Neural progenitor cell (in vitro differentiated cells): Measurements from ENCODE around the gene LY6G6D.

ENCODE experiments used
- CTCF ChIP-seq: fragments of 200-600 bp; sonication (generic); IDR thresholded peaks from 2 replicates; pipeline ENCODE4 v1.5.1; 2017; ENCODE audit warnings: antibody characterized with exemption, mild to moderate bottlenecking
- EZH2 ChIP-seq: fragments of 200-600 bp; sonication (generic); IDR thresholded peaks from 2 replicates; pipeline ENCODE4 v1.6.1; 2017; ENCODE audit warnings: antibody characterized with exemption, mild to moderate bottlenecking, moderate library complexity
- EZH2phosphoT487 ChIP-seq: fragments of 200-600 bp; sonication (generic); IDR thresholded peaks from 2 replicates; pipeline ENCODE4 v1.6.1; 2017; ENCODE audit warnings: antibody characterized with exemption

GRCh38 chr6:31758281-31758680 is 43.1 kb downstream of the LY6G6D start:
- TF ChIP-seq CTCF (no peak), EZH2 (no peak), EZH2phosphoT487 (no peak)
